HepG2 (cell line): ENCODE measurements around the gene PRKCE. TPM values are rescaled to one million over a fixed set of nuclear protein-coding genes. Genes with fewer than 3 reads are reported as not detected.

Experiments used
- ATAC-seq: fragments of 200-7000 bp; cut with Tn5 transposase; 3 replicates; pipeline ENCODE4 v1.9.1; 2020; ENCODE audit warnings: mild to moderate bottlenecking, moderate library complexity
- BruUV-seq: library from RNA; stranded (reverse); fragments of 400-500 nt; replicated peaks from 2 replicates; lab custom pipeline; 2021; lab: Mats Ljungman, UMichigan
- CTCF ChIA-PET: fragments of 300-600 bp; formaldehyde crosslinking; extraction: SDS; loops from one replicate; lab custom pipeline; 2021; ENCODE audit warnings: low total read pairs, inconsistent platforms, low intra/inter-chr PET ratio; lab: Yijun Ruan, JAX
- POLR2A ChIA-PET: fragments of 350-600 bp; sonication (Branson Sonifier 250); formaldehyde crosslinking; loops from one replicate; lab custom pipeline; 2020; ENCODE audit warnings: antibody characterized with exemption, inconsistent platforms; lab: Yijun Ruan, JAX
- DNase-seq: peaks from one replicate; pipeline ENCODE4 v3.0.0-alpha.2; 2015; ENCODE audit warnings: low spot score
- FAIRE-seq: peaks from 3 replicates; lab custom pipeline; 2011; peaks lifted over from hg19 to GRCh38; lab: Jason Lieb, UNC
- H2AFZ ChIP-seq: one replicate; pipeline ENCODE4 v1.6.1; 2011; ENCODE audit warnings: low read length, inconsistent platforms
- H3K27ac ChIP-seq: fragments of 300-600 bp; 3 replicates; pipeline ENCODE4 v1.8.0; 2011; ENCODE audit warnings: mixed run types, mild to moderate bottlenecking, mixed read lengths, low read length, inconsistent platforms; ENCODE audit not compliant: insufficient read depth; ENCODE audit errors: extremely low read length
- H3K27me3 ChIP-seq, 2 experiments: fragments of 200-600 bp in 1 of 2; 2 replicates in 1 of 2; 3 replicates in 1 of 2; pipeline versions ENCODE4 v1.6.0 to v1.8.0; 2011; ENCODE audit warnings: low read length in 2 of 2, mild to moderate bottlenecking in 2 of 2, moderate library complexity in 2 of 2, inconsistent platforms in 1 of 2; ENCODE audit not compliant: insufficient read depth in 2 of 2, control insufficient read depth in 1 of 2
- H3K36me3 ChIP-seq, 2 experiments: fragments of 200-600 bp in 1 of 2; replicated peaks in 1 of 2; 2 replicates in 1 of 2; 3 replicates in 1 of 2; pipeline versions ENCODE4 v1.5.1 to v1.8.0; 2011; ENCODE audit warnings: low read length in 2 of 2, inconsistent platforms in 1 of 2; ENCODE audit not compliant: insufficient read depth in 2 of 2, control insufficient read depth in 1 of 2
- H3K4me1 ChIP-seq: 2 replicates; pipeline ENCODE4 v1.5.1; 2012; ENCODE audit warnings: low read length, inconsistent platforms; ENCODE audit not compliant: insufficient read depth
- H3K4me2 ChIP-seq: 2 replicates; pipeline ENCODE4 v1.6.0; 2011; ENCODE audit warnings: low read depth, low read length, inconsistent platforms
- H3K4me3 ChIP-seq, 3 experiments: fragments of 200-600 bp in 1 of 3; sonication (generic), shearing (Covaris generic) in 1 of 3; replicated peaks in 1 of 3; 2 replicates each; pipeline ENCODE4 v1.5.1; 2011 to 2016; ENCODE audit warnings: low read length in 3 of 3, inconsistent platforms in 2 of 3, low read depth in 2 of 3, mild to moderate bottlenecking in 2 of 3, control low read depth in 1 of 3, mixed read lengths in 1 of 3; ENCODE audit not compliant: insufficient read depth in 1 of 3
- H3K79me2 ChIP-seq: one replicate; pipeline ENCODE4 v1.6.1; 2011; ENCODE audit warnings: low read length, inconsistent platforms; ENCODE audit not compliant: insufficient read depth
- H3K9ac ChIP-seq: 2 replicates; pipeline ENCODE4 v1.6.0; 2011; ENCODE audit warnings: mild to moderate bottlenecking, low read depth, low read length, inconsistent platforms; ENCODE audit not compliant: insufficient read depth
- H3K9me3 ChIP-seq: 2 replicates; pipeline ENCODE4 v1.5.1; 2012; ENCODE audit warnings: mild to moderate bottlenecking, low read length
- H4K20me1 ChIP-seq: 2 replicates; pipeline ENCODE4 v1.6.0; 2011; ENCODE audit warnings: inconsistent platforms, mild to moderate bottlenecking, low read length, moderate library complexity; ENCODE audit not compliant: insufficient read depth
- ARID2 ChIP-seq: sonication (generic); formaldehyde crosslinking; IDR thresholded peaks from 2 replicates; pipeline ENCODE4 v1.8.1; 2022; ENCODE audit warnings: mild to moderate bottlenecking, missing genetic modification reagents, borderline replicate concordance
- EHMT2 ChIP-seq: fragments of 200-600 bp; sonication (generic); IDR thresholded peaks from 2 replicates; pipeline ENCODE4 v1.7.0; 2017; ENCODE audit warnings: antibody characterized with exemption, low read depth, low read length, borderline replicate concordance
- ELF4 ChIP-seq: sonication (generic); formaldehyde crosslinking; IDR thresholded peaks from 2 replicates; pipeline ENCODE4 v1.5.0; 2020; ENCODE audit warnings: missing genetic modification reagents, mild to moderate bottlenecking, moderate library complexity, borderline replicate concordance
- GATAD2A ChIP-seq: IDR thresholded peaks from 2 replicates; pipeline ENCODE4 v1.6.1; 2016
- KLF13 ChIP-seq: sonication (generic); formaldehyde crosslinking; IDR thresholded peaks from 2 replicates; pipeline ENCODE4 v1.4.0; 2020; ENCODE audit warnings: mild to moderate bottlenecking, missing genetic modification reagents
- MAZ ChIP-seq, 2 experiments: sonication (generic) in 1 of 2; formaldehyde crosslinking in 1 of 2; IDR thresholded peaks; 2 replicates each; pipeline versions ENCODE4 v1.5.0 to v1.6.1; 2012 to 2020; ENCODE audit warnings: low read depth in 2 of 2, mild to moderate bottlenecking in 2 of 2, borderline replicate concordance in 1 of 2, improper control_type of control experiment in 1 of 2, low read length in 1 of 2, missing genetic modification reagents in 1 of 2, moderate library complexity in 1 of 2
- NPAS2 ChIP-seq: sonication (generic); formaldehyde crosslinking; IDR thresholded peaks from 2 replicates; pipeline ENCODE4 v1.8.0; 2022; ENCODE audit warnings: mild to moderate bottlenecking, missing genetic modification reagents, borderline replicate concordance
- POGZ ChIP-seq: sonication (generic); formaldehyde crosslinking; IDR thresholded peaks from 2 replicates; pipeline ENCODE4 v1.4.0; 2020; ENCODE audit warnings: mild to moderate bottlenecking, missing genetic modification reagents
- POLR2G ChIP-seq: fragments of 200-400 bp; formaldehyde crosslinking; IDR thresholded peaks from 2 replicates; pipeline ENCODE4 v1.6.1; 2018; ENCODE audit warnings: mild to moderate bottlenecking, low read depth, low read length, moderate library complexity
- SAFB2 ChIP-seq: sonication (generic); formaldehyde crosslinking; IDR thresholded peaks from 2 replicates; pipeline ENCODE4 v1.5.1; 2020; ENCODE audit warnings: missing genetic modification reagents, low read depth, mild to moderate bottlenecking, borderline replicate concordance
- SALL2 ChIP-seq: sonication (generic); formaldehyde crosslinking; IDR thresholded peaks from 2 replicates; pipeline ENCODE4 v1.8.1; 2023; ENCODE audit warnings: mild to moderate bottlenecking, missing genetic modification reagents, inconsistent platforms
- SNAPC4 ChIP-seq: sonication (generic); formaldehyde crosslinking; IDR thresholded peaks from 2 replicates; pipeline ENCODE4 v1.4.0; 2020; ENCODE audit warnings: mild to moderate bottlenecking, missing genetic modification reagents
- SRSF4 ChIP-seq: fragments of 200-400 bp; formaldehyde crosslinking; IDR thresholded peaks from one replicate; pipeline ENCODE4 v1.6.1; 2018; ENCODE audit warnings: mild to moderate bottlenecking, low read depth, low read length, moderate library complexity; ENCODE audit not compliant: poor library complexity, severe bottlenecking
- ZNF138 ChIP-seq: sonication (generic); formaldehyde crosslinking; IDR thresholded peaks from 2 replicates; pipeline ENCODE4 v1.5.0; 2020; ENCODE audit warnings: mild to moderate bottlenecking, low read depth, missing genetic modification reagents
- ZNF44 ChIP-seq: sonication (generic); formaldehyde crosslinking; IDR thresholded peaks from 2 replicates; pipeline ENCODE4 v1.5.1; 2020; ENCODE audit warnings: mild to moderate bottlenecking, missing genetic modification reagents
- ZSCAN30 ChIP-seq: sonication (generic); formaldehyde crosslinking; IDR thresholded peaks from 2 replicates; pipeline ENCODE4 v1.5.0; 2020; ENCODE audit warnings: mild to moderate bottlenecking, missing genetic modification reagents
- WGBS: methylation state at CpG from one replicate; pipeline ENCODE4 v1.1.6; 2017; ENCODE audit warnings: low lambda C conversion rate; 5-methylcytosine and 5-hydroxymethylcytosine counted together
- in situ Hi-C: cut with HindIII; loops from 2 replicates; pipeline ENCODE4 v1.10.0; 2017; ENCODE audit warnings: low pct_unique_long_range_greater_than_20kb; ENCODE audit not compliant: extremely low pct_ligation_motif_present
- intact Hi-C: fragments of 100-400 bp; cut with micrococcal nuclease; formaldehyde crosslinking; loops from one replicate; pipeline ENCODE4 v1.10.0; 2022; ENCODE audit not compliant: unreplicated experiment
- polyA plus RNA-seq, 8 experiments: library from polyadenylated mRNA; depleted of rRNA in 3 of 8; stranded (reverse) in 7 of 8; unstranded in 1 of 8; fragments of >200 nt; fragmentation: Illumina TruSeq in 4 of 8; extraction: Trizol in 4 of 8; gene quantifications; 2 replicates each; pipeline versions ENCODE4 v1.2.1 to v1.2.3, GENCODE V29; 2011 to 2016; ENCODE audit warnings: low read depth in 4 of 8, missing spikeins in 1 of 8, mixed read lengths in 1 of 8; ENCODE audit not compliant: insufficient read depth in 1 of 8
- total RNA-seq, 5 experiments: library from RNA; depleted of rRNA; stranded (reverse); fragments of >200 nt; fragmentation: Illumina TruSeq; extraction: Trizol; gene quantifications; 2 replicates each; pipeline ENCODE4 v1.2.3, GENCODE V29; 2016; ENCODE audit warnings: low read depth in 1 of 5
- TF ChIP-seq, protein P1 (sequence below): sonication (generic); formaldehyde crosslinking; IDR thresholded peaks from 2 replicates; pipeline ENCODE4 v1.5.1; 2020; ENCODE audit warnings: mild to moderate bottlenecking, missing genetic modification reagents, moderate library complexity

Gene PRKCE
- total and polyA plus RNA-seq, 2 of the 13 experiments (the other 11 are each of a cell fraction or from before 2014, with no cell fraction given): 1.0 to 3.9 TPM

DNA sequence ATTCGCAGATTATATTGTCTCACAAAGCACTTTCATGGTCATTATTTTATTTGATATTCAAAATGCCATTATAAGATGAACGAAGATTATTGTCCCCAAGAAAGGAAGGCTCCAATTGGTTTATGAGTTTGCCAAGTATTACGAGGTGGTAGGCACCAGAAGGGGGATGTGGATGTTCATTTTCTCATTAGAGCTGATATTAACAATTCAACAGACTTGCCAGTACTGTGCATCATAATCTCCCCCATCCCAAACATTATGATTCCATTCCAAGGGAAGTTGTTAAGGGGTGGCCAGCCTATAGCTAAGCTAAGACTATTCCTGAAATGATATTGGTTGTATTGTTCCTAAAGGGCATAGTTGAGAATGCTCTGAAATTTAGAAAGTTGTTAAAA, 257.7 kb downstream of the PRKCE start:
- Histone ChIP-seq H3K4me2 (no peak overlapping the region), H3K4me1 (peaks cover 28% of the 10 kb centered on the region), H3K79me2 (no peaks in the 10 kb centered on the region), H3K36me3 (no peaks in the 10 kb centered on the region), H3K9ac (no peak overlapping the region), H3K27me3 (no peaks in the 10 kb centered on the region; a peak in 1 of 5 replicates), H4K20me1 (no peaks in the 10 kb centered on the region), H3K4me3 (no peak overlapping the region), H2AFZ (no peak overlapping the region), H3K27ac (no peak overlapping the region), H3K9me3 (no peaks in the 10 kb centered on the region)
- BruUV-seq: no TSS peak
- ChIA-PET POLR2A (no interaction called here), CTCF (no interaction called here)
- WGBS: 65% methylated on average over 3 of the region's 3 CpGs
- in situ Hi-C loops (no loop called here), intact Hi-C loops (no loop called here)
- no peak for FAIRE-seq
- no peak for DNase-seq
- ATAC-seq: no peak
- TF ChIP-seq SRSF4: no peak
- no peak for TF ChIP-seq ELF4 (CRISPR knock-in tag)
- TF ChIP-seq ZSCAN30 (CRISPR knock-in tag): no peak
- TF ChIP-seq ZNF44 (CRISPR knock-in tag): no peak
- no peak for TF ChIP-seq SAFB2 (CRISPR knock-in tag)
- TF ChIP-seq SNAPC4 (CRISPR knock-in tag): no peak
- TF ChIP-seq GATAD2A: no peak
- TF ChIP-seq SALL2 (CRISPR knock-in tag): no peak
- no peak for TF ChIP-seq POLR2G
- TF ChIP-seq MAZ (IDR thresholded peaks at IDR 0.05; ENCODE audit: borderline replicate concordance, low read depth, low read length): no peak
- TF ChIP-seq MAZ (CRISPR knock-in tag; IDR thresholded peaks at IDR 0.05; ENCODE audit: low read depth): no peak
- TF ChIP-seq EHMT2: no peak
- no peak for TF ChIP-seq POGZ (CRISPR knock-in tag)
- TF ChIP-seq ZNF138 (CRISPR knock-in tag): no peak
- no peak for TF ChIP-seq KLF13 (CRISPR knock-in tag)
- TF ChIP-seq NPAS2 (CRISPR knock-in tag): no peak
- TF ChIP-seq ARID2 (CRISPR knock-in tag): no peak
- TF ChIP-seq, protein P1, sequence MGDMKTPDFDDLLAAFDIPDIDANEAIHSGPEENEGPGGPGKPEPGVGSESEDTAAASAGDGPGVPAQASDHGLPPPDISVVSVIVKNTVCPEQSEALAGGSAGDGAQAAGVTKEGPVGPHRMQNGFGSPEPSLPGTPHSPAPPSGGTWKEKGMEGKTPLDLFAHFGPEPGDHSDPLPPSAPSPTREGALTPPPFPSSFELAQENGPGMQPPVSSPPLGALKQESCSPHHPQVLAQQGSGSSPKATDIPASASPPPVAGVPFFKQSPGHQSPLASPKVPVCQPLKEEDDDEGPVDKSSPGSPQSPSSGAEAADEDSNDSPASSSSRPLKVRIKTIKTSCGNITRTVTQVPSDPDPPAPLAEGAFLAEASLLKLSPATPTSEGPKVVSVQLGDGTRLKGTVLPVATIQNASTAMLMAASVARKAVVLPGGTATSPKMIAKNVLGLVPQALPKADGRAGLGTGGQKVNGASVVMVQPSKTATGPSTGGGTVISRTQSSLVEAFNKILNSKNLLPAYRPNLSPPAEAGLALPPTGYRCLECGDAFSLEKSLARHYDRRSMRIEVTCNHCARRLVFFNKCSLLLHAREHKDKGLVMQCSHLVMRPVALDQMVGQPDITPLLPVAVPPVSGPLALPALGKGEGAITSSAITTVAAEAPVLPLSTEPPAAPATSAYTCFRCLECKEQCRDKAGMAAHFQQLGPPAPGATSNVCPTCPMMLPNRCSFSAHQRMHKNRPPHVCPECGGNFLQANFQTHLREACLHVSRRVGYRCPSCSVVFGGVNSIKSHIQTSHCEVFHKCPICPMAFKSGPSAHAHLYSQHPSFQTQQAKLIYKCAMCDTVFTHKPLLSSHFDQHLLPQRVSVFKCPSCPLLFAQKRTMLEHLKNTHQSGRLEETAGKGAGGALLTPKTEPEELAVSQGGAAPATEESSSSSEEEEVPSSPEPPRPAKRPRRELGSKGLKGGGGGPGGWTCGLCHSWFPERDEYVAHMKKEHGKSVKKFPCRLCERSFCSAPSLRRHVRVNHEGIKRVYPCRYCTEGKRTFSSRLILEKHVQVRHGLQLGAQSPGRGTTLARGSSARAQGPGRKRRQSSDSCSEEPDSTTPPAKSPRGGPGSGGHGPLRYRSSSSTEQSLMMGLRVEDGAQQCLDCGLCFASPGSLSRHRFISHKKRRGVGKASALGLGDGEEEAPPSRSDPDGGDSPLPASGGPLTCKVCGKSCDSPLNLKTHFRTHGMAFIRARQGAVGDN (CRISPR knock-in tag): no peak
